Endothelial cell of umbilical vein (primary cell): ENCODE results near the gene MED15.

ENCODE experiments used
- JUN ChIP-seq: IDR thresholded peaks from 2 replicates; pipeline ENCODE4 v1.6.1; 2011; ENCODE audit warnings: borderline replicate concordance, low read depth; ENCODE audit not compliant: insufficient read length, insufficient read depth
- POLR2A ChIP-seq: IDR thresholded peaks from 2 replicates; pipeline ENCODE4 v1.6.1; 2012; ENCODE audit warnings: low read depth, mild to moderate bottlenecking, control low read depth, low read length
- POLR2AphosphoS5 ChIP-seq: IDR thresholded peaks from 2 replicates; pipeline ENCODE4 v1.6.1; 2012; ENCODE audit warnings: low read depth, mild to moderate bottlenecking, control low read depth, low read length, moderate library complexity; ENCODE audit not compliant: insufficient read depth
- TF ChIP-seq, protein P1 (sequence below), 2 donors: IDR thresholded peaks; 1 replicate in 1 of 2; 2 replicates in 1 of 2; pipeline ENCODE4 v1.5.1; 2011; ENCODE audit warnings: low read length in 2 of 2, mild to moderate bottlenecking in 2 of 2, moderate library complexity in 2 of 2, control low read depth in 1 of 2, inconsistent platforms in 1 of 2, low read depth in 1 of 2; ENCODE audit not compliant: insufficient read depth in 1 of 2; ENCODE audit errors: extremely low read depth in 1 of 2

DNA sequence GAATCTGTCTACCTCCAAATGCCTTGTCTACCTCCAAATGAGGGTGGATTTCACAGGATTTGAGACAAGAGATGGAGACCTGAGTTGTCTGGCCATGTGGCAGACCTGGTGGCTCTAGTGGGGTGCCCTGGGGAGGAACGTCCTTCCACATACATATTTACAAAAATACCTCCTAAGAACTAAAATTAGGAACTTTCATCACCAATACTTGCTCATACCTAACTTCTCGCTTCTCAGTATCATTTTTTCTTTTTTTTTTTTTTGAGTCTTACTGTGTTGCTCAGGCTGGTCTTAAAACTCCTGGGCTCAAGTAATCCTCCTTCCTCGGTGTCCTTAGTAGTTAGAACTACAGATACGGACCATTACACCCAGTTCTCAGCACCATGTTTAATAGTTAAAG is 117.9 kb downstream of the MED15 start:
- TF ChIP-seq, protein P1, sequence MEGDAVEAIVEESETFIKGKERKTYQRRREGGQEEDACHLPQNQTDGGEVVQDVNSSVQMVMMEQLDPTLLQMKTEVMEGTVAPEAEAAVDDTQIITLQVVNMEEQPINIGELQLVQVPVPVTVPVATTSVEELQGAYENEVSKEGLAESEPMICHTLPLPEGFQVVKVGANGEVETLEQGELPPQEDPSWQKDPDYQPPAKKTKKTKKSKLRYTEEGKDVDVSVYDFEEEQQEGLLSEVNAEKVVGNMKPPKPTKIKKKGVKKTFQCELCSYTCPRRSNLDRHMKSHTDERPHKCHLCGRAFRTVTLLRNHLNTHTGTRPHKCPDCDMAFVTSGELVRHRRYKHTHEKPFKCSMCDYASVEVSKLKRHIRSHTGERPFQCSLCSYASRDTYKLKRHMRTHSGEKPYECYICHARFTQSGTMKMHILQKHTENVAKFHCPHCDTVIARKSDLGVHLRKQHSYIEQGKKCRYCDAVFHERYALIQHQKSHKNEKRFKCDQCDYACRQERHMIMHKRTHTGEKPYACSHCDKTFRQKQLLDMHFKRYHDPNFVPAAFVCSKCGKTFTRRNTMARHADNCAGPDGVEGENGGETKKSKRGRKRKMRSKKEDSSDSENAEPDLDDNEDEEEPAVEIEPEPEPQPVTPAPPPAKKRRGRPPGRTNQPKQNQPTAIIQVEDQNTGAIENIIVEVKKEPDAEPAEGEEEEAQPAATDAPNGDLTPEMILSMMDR (IDR thresholded peaks at IDR 0.05; ENCODE audit: extremely low read depth in 1 of 2, insufficient read depth in 1 of 2, low read depth in 1 of 2, low read length in 2 of 2), result no peak
- TF ChIP-seq POLR2A (no peak), JUN (no peak), POLR2AphosphoS5 (no peak)
